Astrocyte of the cerebellum (primary cell): Measurements from ENCODE around the gene KASH5.

ENCODE experiments used
- DNase-seq: peaks from one replicate; pipeline ENCODE4 v3.0.0-alpha.2; 2011; ENCODE audit warnings: low read depth
- H3K4me3 ChIP-seq: 2 replicates; pipeline ENCODE4 v1.5.1; 2011; ENCODE audit warnings: mild to moderate bottlenecking, low read depth, low read length, moderate library complexity
- in situ Hi-C: cut with HindIII; loops from 2 replicates; pipeline ENCODE4 v1.10.0; 2017; ENCODE audit warnings: low sequenced_read_pairs
- TF ChIP-seq, protein P1 (sequence below): IDR thresholded peaks from 2 replicates; pipeline ENCODE4 v1.5.1; 2012; ENCODE audit warnings: low read length, low read depth, moderate library complexity, mild to moderate bottlenecking; ENCODE audit errors: missing control alignments

KASH5 gene

DNA sequence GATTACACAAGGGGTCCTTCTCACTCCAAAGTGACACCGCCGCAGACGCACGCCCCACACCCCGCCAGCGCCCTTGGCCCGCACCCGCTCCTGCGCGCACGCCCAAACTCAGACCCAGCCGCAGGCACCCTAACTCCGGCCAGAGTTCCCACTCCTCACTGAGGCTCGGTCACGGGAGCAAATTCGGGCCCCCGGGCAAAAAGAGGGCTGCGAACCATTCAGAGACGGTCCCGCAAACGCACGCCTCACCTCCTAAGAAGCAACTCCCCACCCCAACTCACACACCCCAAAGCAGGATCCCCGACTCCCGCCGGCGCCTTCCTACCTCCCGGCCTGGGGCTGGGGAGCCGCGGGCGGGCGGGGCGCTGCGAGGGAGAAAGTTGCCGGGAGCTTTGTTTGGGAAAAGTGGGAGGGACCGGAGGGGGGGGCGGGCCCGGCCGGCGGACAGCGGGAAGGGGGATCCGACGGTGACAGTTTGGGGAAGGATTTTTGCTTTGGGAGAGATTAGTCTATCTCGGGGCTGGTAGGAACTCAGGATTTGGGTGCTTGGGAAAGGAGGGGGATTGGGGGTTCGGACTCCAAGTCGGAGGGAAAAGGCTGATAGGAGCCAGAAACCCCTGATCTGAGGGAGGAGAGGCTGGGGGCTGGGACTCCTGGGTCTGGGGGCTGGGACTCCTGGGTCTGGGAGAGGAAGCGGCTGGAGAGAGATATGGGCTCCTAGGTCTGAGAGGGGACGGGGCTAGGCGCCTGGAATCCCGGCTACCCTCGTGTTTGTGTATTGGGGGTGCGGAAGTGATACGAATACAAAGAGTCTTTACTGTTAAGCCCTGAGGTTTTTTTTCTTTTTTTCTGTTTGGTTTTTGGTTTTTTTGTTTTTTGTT, 25.8 kb upstream of the KASH5 start, which contains the start of gene TEAD2:
TSS of gene TEAD2 (minus strand) at position 369 of the 881 bp plus-strand sequence. CDS start 2,341 bp downstream, outside the sequence.
- TF ChIP-seq, protein P1, sequence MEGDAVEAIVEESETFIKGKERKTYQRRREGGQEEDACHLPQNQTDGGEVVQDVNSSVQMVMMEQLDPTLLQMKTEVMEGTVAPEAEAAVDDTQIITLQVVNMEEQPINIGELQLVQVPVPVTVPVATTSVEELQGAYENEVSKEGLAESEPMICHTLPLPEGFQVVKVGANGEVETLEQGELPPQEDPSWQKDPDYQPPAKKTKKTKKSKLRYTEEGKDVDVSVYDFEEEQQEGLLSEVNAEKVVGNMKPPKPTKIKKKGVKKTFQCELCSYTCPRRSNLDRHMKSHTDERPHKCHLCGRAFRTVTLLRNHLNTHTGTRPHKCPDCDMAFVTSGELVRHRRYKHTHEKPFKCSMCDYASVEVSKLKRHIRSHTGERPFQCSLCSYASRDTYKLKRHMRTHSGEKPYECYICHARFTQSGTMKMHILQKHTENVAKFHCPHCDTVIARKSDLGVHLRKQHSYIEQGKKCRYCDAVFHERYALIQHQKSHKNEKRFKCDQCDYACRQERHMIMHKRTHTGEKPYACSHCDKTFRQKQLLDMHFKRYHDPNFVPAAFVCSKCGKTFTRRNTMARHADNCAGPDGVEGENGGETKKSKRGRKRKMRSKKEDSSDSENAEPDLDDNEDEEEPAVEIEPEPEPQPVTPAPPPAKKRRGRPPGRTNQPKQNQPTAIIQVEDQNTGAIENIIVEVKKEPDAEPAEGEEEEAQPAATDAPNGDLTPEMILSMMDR = no peak
- in situ Hi-C loops = no loop called here
- H3K4me3 ChIP-seq = peak within 1 kb of the TSS; percentile 94
- DNase-seq = no peak

DNA sequence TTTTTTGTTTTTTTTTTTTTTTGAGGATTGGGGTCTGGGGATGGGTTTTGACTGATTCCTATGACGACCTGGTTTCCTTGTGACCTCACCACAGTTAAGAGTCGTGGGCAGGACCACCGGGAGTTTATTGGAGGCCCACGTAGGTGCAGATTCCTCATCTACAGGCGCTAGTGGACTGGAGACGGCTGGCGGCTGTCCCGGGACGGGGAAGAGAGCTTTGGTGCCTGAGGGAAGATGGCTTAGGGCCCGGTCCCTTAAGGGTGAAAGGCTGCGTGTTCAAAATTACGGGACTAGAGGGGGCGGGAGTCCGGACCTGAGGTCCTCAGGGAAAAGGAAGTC, 25.2 kb upstream of the KASH5 start:
- TF ChIP-seq, protein P1 = no peak
- H3K4me3 ChIP-seq = peak overlapping the region; percentile 94
- in situ Hi-C loops = no loop called here
- no peak for DNase-seq

- in situ Hi-C loops = no loop called here
- peak; percentile 97 for DNase-seq
- TF ChIP-seq, protein P1 = peak; percentile 18
- peak within 1 kb of the TSS; percentile 94 for H3K4me3 ChIP-seq
Measured at GRCh38 chr19:49363268-49364082, 24.6 kb upstream of the KASH5 start, which contains the start of gene DKKL1. TSS of gene DKKL1 (plus strand) at chr19:49363877. CDS start at chr19:49363999, 122 bp downstream.

- TF ChIP-seq, protein P1 = no peak
- no peak for DNase-seq
- peak overlapping the region; percentile 17 for H3K4me3 ChIP-seq
- in situ Hi-C loops = no loop called here
Measured at GRCh38 chr19:49364083-49364737, 23.8 kb upstream of the KASH5 start.

- no peak for DNase-seq
- TF ChIP-seq, protein P1 = no peak
- in situ Hi-C loops = no loop called here
- no peak overlapping the region for H3K4me3 ChIP-seq
Measured at GRCh38 chr19:49366110-49366509, 21.9 kb upstream of the KASH5 start.
